Upper lobe of left lung (tissue), 4 donors: ENCODE data around the gene LAS1L.

Source experiments
- CTCF ChIP-seq, 6 experiments: fragments of 450-650 bp in 4 of 6; fragments of 200-600 bp in 2 of 6; sonication (generic) in 2 of 6; IDR thresholded peaks; one replicate each; pipeline ENCODE4 v1.5.1; 2016 to 2019; ENCODE audit warnings: antibody characterized with exemption in 6 of 6
- EP300 ChIP-seq, 4 donors: sonication (generic); formaldehyde crosslinking; IDR thresholded peaks; one replicate each; pipeline ENCODE4 v1.5.1; 2017; ENCODE audit warnings: antibody characterized with exemption in 4 of 4, control low read depth in 2 of 4
- POLR2A ChIP-seq, 4 donors: fragments of 450-650 bp; IDR thresholded peaks; one replicate each; pipeline ENCODE4 v1.5.1; 2016 to 2017; ENCODE audit warnings: antibody characterized with exemption in 4 of 4, mild to moderate bottlenecking in 2 of 4

DNA sequence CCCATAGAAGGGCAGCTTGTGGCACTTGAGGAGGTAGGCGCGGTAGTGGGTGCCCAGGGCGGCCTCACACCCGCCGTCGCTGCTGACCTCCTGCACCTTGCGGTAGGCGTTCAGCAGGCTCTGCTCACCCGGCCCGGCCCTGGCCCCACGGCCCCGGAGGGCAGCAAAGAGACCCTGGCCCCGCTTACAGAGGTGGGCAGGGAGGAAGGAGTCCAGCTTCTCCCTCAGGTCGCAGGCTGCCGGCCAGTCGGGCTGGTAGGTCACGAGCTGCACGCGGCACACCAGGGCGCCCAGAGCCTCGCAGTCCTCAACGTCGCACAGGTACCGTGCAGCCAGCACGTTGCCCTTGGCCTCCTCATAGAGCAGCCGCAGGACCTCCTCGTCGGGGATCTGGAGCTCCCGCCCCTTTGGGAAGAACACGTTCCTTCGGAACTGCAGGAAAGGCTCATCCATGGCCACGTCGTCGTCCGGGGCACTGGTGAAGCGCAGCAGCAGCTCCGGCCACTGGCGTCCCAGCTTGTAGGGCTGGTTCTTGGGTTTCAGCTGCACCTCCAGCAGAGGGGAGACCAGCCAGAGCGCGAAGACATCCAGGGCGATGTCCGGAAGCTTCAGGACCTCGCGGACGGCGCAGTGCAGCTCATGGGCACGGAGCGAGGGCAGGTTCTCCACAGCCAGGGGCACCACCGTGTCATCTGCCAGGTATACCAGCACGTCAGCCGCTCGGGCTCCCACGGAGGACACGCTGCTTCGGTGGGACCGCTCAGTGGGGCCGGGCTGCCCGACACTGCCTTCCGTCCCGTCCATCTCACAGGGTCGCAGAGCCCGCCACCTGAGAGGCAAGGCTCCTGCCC lies 17.1 kb upstream of the LAS1L start:
- no peak for TF ChIP-seq POLR2A (IDR thresholded peaks at IDR 0.05)
- no peak for TF ChIP-seq EP300 (IDR thresholded peaks at IDR 0.05)
- TF ChIP-seq CTCF (IDR thresholded peaks at IDR 0.05), result no peak
